ENCODE measurements around the gene GTF2H3.

GRCh38 chr12:123707466-123707865 is 73.8 kb downstream of the GTF2H3 start:
- TF ChIP-seq, protein P1, sequence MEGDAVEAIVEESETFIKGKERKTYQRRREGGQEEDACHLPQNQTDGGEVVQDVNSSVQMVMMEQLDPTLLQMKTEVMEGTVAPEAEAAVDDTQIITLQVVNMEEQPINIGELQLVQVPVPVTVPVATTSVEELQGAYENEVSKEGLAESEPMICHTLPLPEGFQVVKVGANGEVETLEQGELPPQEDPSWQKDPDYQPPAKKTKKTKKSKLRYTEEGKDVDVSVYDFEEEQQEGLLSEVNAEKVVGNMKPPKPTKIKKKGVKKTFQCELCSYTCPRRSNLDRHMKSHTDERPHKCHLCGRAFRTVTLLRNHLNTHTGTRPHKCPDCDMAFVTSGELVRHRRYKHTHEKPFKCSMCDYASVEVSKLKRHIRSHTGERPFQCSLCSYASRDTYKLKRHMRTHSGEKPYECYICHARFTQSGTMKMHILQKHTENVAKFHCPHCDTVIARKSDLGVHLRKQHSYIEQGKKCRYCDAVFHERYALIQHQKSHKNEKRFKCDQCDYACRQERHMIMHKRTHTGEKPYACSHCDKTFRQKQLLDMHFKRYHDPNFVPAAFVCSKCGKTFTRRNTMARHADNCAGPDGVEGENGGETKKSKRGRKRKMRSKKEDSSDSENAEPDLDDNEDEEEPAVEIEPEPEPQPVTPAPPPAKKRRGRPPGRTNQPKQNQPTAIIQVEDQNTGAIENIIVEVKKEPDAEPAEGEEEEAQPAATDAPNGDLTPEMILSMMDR (conservative IDR thresholded peaks at IDR 0.05; ENCODE audit: low read length), result no peak
- TF ChIP-seq EZH2phosphoT487 (IDR thresholded peaks at IDR 0.05; ENCODE audit: borderline replicate concordance), result no peak
